MM.1S (cell line): ENCODE results near the gene CDO1.

Experiments
- DNase-seq: peaks from one replicate; pipeline ENCODE4 v3.0.0-alpha.2; 2015
- H2AFZ ChIP-seq: fragments of 300-600 bp; sonication (generic); 2 replicates; pipeline ENCODE4 v1.6.0; 2016; ENCODE audit warnings: antibody characterized with exemption, low read length
- H3F3A ChIP-seq: fragments of 300-600 bp; sonication (generic); 2 replicates; pipeline ENCODE4 v1.6.1; 2016; ENCODE audit warnings: mild to moderate bottlenecking, antibody characterized with exemption, low read length, moderate library complexity, mixed read lengths; ENCODE audit not compliant: insufficient read depth
- H3K27ac ChIP-seq: fragments of 300-600 bp; sonication (generic); 2 replicates; pipeline ENCODE4 v1.5.1; 2016; ENCODE audit warnings: mild to moderate bottlenecking, low read length
- H3K27me3 ChIP-seq: fragments of 300-600 bp; sonication (generic); replicated peaks from 2 replicates; pipeline ENCODE4 v1.6.0; 2016; ENCODE audit warnings: low read length; ENCODE audit not compliant: insufficient read depth
- H3K36me3 ChIP-seq: fragments of 300-600 bp; sonication (generic); replicated peaks from 2 replicates; pipeline ENCODE4 v1.6.1; 2016; ENCODE audit warnings: mild to moderate bottlenecking, low read length, mixed read lengths; ENCODE audit not compliant: insufficient read depth
- H3K4me1 ChIP-seq: fragments of 300-600 bp; sonication (generic); 2 replicates; pipeline ENCODE4 v1.6.1; 2016; ENCODE audit warnings: low read length, mixed read lengths
- H3K4me2 ChIP-seq: fragments of 300-600 bp; sonication (generic); 2 replicates; pipeline ENCODE4 v1.6.0; 2016; ENCODE audit warnings: low read depth, low read length
- H3K4me3 ChIP-seq: fragments of 300-600 bp; sonication (generic); 2 replicates; pipeline ENCODE4 v1.5.1; 2016; ENCODE audit warnings: low read length, mixed read lengths
- H3K79me2 ChIP-seq: fragments of 300-600 bp; sonication (generic); 2 replicates; pipeline ENCODE4 v1.6.1; 2016; ENCODE audit warnings: mixed run types, low read length, mixed read lengths
- H3K9ac ChIP-seq: fragments of 300-600 bp; sonication (generic); 2 replicates; pipeline ENCODE4 v1.6.1; 2016; ENCODE audit warnings: low read length, mixed read lengths
- H3K9me2 ChIP-seq: fragments of 300-600 bp; sonication (generic); replicated peaks from 2 replicates; pipeline ENCODE4 v1.6.1; 2016; ENCODE audit warnings: mild to moderate bottlenecking, low read length, mixed read lengths; ENCODE audit not compliant: insufficient read depth
- H3K9me3 ChIP-seq: fragments of 300-600 bp; sonication (generic); replicated peaks from 2 replicates; pipeline ENCODE4 v1.6.1; 2016; ENCODE audit warnings: mild to moderate bottlenecking, low read length, mixed read lengths; ENCODE audit not compliant: insufficient read depth
- H4K20me1 ChIP-seq: fragments of 300-600 bp; sonication (generic); 2 replicates; pipeline ENCODE4 v1.6.1; 2016; ENCODE audit warnings: mild to moderate bottlenecking, low read length, moderate library complexity, mixed read lengths; ENCODE audit not compliant: insufficient read depth
- EZH2 ChIP-seq: fragments of 300-600 bp; sonication (generic); optimal IDR thresholded peaks from 2 replicates; pipeline ENCODE3; 2017; ENCODE audit warnings: low read depth, mild to moderate bottlenecking, antibody characterized with exemption, low read length, mixed read lengths
- EZH2phosphoT487 ChIP-seq: fragments of 300-600 bp; sonication (generic); IDR thresholded peaks from 2 replicates; pipeline ENCODE4 v1.6.1; 2018; ENCODE audit warnings: antibody characterized with exemption, low read length
- TF ChIP-seq, protein P1 (sequence below): fragments of 300-600 bp; sonication (generic); IDR thresholded peaks from 2 replicates; pipeline ENCODE4 v1.5.1; 2016; ENCODE audit warnings: antibody characterized with exemption, low read length, mixed read lengths

CDO1 gene

DNA sequence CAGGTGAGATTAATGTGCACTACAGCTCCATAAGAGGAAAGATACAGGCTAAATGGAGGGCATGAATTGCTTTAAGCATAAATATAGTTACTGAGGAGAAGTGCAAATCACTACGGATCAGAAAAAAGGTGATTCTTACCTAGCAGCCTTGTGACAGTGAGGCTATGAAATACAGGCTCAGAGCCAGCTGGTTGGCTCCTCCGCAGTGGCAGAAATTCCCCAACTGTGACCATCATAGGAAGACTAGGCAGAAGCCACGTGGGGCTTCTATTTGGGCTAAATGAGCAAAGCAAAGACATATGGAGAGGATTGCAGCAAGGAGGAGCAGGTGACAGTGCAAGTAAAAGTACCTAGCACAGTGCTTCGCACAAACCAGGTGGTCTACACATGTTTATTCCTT lies 40.5 kb downstream of the CDO1 start:
- H2AFZ ChIP-seq = no peak overlapping the region
- H3F3A ChIP-seq = no peaks in the 10 kb centered on the region
- H3K9me3 ChIP-seq = no peaks in the 10 kb centered on the region
- no peak overlapping the region for H3K4me3 ChIP-seq
- TF ChIP-seq, protein P1, sequence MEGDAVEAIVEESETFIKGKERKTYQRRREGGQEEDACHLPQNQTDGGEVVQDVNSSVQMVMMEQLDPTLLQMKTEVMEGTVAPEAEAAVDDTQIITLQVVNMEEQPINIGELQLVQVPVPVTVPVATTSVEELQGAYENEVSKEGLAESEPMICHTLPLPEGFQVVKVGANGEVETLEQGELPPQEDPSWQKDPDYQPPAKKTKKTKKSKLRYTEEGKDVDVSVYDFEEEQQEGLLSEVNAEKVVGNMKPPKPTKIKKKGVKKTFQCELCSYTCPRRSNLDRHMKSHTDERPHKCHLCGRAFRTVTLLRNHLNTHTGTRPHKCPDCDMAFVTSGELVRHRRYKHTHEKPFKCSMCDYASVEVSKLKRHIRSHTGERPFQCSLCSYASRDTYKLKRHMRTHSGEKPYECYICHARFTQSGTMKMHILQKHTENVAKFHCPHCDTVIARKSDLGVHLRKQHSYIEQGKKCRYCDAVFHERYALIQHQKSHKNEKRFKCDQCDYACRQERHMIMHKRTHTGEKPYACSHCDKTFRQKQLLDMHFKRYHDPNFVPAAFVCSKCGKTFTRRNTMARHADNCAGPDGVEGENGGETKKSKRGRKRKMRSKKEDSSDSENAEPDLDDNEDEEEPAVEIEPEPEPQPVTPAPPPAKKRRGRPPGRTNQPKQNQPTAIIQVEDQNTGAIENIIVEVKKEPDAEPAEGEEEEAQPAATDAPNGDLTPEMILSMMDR = no peak
- TF ChIP-seq EZH2 = no peak
- TF ChIP-seq EZH2phosphoT487 = no peak
- no peak overlapping the region for H3K9ac ChIP-seq
- H3K9me2 ChIP-seq = no peaks in the 10 kb centered on the region
- no peaks in the 10 kb centered on the region for H4K20me1 ChIP-seq
- H3K4me2 ChIP-seq = no peak overlapping the region
- DNase-seq = no peak
- H3K79me2 ChIP-seq = no peaks in the 10 kb centered on the region
- H3K27ac ChIP-seq = no peak overlapping the region
- H3K4me1 ChIP-seq = no peaks in the 10 kb centered on the region
- no peaks in the 10 kb centered on the region for H3K36me3 ChIP-seq
- no peaks in the 10 kb centered on the region for H3K27me3 ChIP-seq

DNA sequence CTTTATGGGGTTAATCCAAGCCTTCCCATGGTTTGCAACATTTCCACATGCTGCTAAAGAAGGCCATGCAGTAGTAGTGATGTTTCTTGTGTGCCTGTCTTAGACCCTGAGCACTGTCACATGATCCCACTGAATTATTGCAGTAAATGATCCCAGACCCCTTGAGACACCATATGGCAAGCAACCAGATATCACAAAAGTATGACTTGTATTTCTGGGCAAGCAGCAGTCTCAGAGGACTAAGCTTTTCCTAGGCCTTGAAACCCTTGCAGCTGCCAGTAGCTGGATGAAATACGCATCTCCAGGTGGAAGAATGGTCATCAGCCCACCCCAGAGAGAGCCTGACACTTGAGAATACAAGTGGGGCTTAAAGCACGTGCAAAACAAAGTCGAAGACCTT lies 41.8 kb downstream of the CDO1 start:
- Histone ChIP-seq H3K9me3 (no peaks in the 10 kb centered on the region), H3K27me3 (no peaks in the 10 kb centered on the region), H3K36me3 (no peaks in the 10 kb centered on the region), H3K9me2 (no peaks in the 10 kb centered on the region), H3K9ac (no peak overlapping the region), H3F3A (no peaks in the 10 kb centered on the region), H3K4me1 (no peaks in the 10 kb centered on the region), H3K4me3 (no peak overlapping the region), H4K20me1 (no peaks in the 10 kb centered on the region), H3K27ac (no peak overlapping the region), H3K4me2 (no peak overlapping the region), H3K79me2 (no peaks in the 10 kb centered on the region), H2AFZ (no peak overlapping the region)
- DNase-seq = no peak
- no peak for TF ChIP-seq EZH2phosphoT487
- TF ChIP-seq EZH2 = no peak

DNA sequence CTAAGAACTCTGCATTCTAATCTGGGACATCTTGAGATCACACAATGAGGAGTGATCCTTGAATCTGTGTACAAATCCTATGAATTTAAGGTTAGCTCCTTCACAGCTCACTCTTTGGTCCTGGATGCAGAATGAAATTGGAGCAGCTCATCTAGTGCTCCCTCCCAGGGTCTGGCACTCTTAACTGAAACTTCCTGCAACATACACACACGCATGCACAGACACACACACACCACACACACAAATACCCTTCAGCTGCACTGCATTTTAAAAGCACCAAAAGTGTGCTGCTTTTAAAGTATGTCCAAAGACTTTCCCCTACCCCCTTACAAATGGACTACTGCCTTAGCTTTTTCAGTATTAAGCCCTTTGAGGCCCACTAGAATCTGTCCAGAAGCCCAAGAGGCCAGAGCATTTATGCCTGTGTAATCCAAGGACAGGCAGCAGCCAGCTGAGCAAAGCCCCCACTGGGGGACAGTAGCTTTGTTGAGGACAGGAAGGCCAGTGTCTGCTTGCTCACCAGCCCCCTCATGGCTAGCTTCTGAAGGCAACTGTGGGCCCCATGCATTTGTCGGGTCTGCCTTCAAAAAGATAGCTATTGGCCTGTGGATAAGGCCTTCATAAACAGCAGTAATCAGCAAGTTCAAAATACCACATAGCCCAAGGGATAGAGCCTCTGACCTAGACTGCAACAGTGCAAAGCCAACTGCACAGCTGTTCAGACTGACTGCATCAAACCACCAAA lies 43.6 kb downstream of the CDO1 start:
- H3K4me2 ChIP-seq = no peak overlapping the region

DNA sequence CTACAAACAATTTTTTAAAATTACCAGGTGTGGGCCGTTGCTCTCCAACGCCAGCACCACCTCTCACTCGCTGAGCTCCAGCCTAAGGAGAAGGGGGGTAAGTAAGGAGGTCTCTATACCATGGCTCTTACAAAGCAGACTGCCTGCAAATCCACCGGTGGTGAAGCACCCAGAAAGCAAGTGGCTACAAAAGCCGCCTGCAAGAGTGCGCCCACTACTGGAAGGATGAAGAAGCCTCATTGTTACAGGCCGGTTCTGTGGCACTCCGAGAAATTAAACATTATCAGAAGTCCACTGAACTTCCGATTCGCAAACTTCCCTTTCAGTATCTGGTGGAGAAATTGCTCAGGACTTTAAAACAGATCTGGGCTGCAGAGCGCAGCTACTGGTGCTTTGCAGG lies 46.0 kb downstream of the CDO1 start:
- no peaks in the 10 kb centered on the region for H3K4me1 ChIP-seq
- H3F3A ChIP-seq = no peaks in the 10 kb centered on the region
- H3K9ac ChIP-seq = no peak overlapping the region
- no peak for TF ChIP-seq EZH2
- TF ChIP-seq, protein P1 = peak; percentile 19; the same call in 1 of the 2 replicates
- H3K4me3 ChIP-seq = no peak overlapping the region
- H3K27ac ChIP-seq = no peak overlapping the region
- H3K36me3 ChIP-seq = no peaks in the 10 kb centered on the region
- H4K20me1 ChIP-seq = no peaks in the 10 kb centered on the region
- DNase-seq = no peak
- no peaks in the 10 kb centered on the region for H3K79me2 ChIP-seq
- H3K27me3 ChIP-seq = no peaks in the 10 kb centered on the region
- H3K9me3 ChIP-seq = no peaks in the 10 kb centered on the region
- H3K4me2 ChIP-seq = no peak overlapping the region
- no peak overlapping the region for H2AFZ ChIP-seq
- H3K9me2 ChIP-seq = no peaks in the 10 kb centered on the region

More for the DNA sequence above, 43.6 kb downstream of the CDO1 start:
- H2AFZ ChIP-seq = no peak overlapping the region
- H3K9me3 ChIP-seq = no peaks in the 10 kb centered on the region
- no peaks in the 10 kb centered on the region for H3K9me2 ChIP-seq
- no peak for DNase-seq
- H3K36me3 ChIP-seq = no peaks in the 10 kb centered on the region
- no peaks in the 10 kb centered on the region for H3F3A ChIP-seq
- H3K9ac ChIP-seq = no peak overlapping the region
- no peak overlapping the region for H3K27ac ChIP-seq
- H3K4me1 ChIP-seq = no peaks in the 10 kb centered on the region
- TF ChIP-seq, protein P1 = no peak
- TF ChIP-seq EZH2 (no peak), EZH2phosphoT487 (no peak)
- H3K79me2 ChIP-seq = no peaks in the 10 kb centered on the region
- H3K4me3 ChIP-seq = no peak overlapping the region
- no peaks in the 10 kb centered on the region for H4K20me1 ChIP-seq
- H3K27me3 ChIP-seq = no peaks in the 10 kb centered on the region
